CD4-positive, CD25-positive, alpha-beta regulatory T cell (primary cell): Measurements from ENCODE around the gene TTC7B. TPM values are rescaled to one million over a fixed set of nuclear protein-coding genes. Genes with fewer than 3 reads are reported as not detected.

Experiments
- ATAC-seq, 2 donors: fragments of 150-1000 bp; cut with Tn5 transposase; one replicate each; pipeline ENCODE4 v1.10.0; 2021; ENCODE audit warnings: low read depth in 2 of 2, moderate number of reproducible peaks in 2 of 2, moderate library complexity in 1 of 2
- DNase-seq, 3 donors: peaks; one replicate each; pipeline versions ENCODE4 v3.0.0 to v3.0.0-alpha.2; 2012 to 2022; ENCODE audit warnings: mixed read lengths in 1 of 3
- H3K27ac ChIP-seq: one replicate; pipeline ENCODE4 v1.7.0; 2013; ENCODE audit warnings: mild to moderate bottlenecking, low read length; ENCODE audit not compliant: insufficient read depth, poor library complexity, severe bottlenecking
- H3K27me3 ChIP-seq: one replicate; pipeline ENCODE4 v1.7.0; 2013; ENCODE audit warnings: low read length; ENCODE audit not compliant: control insufficient read depth, insufficient read depth
- H3K36me3 ChIP-seq: one replicate; pipeline ENCODE4 v1.7.0; 2013; ENCODE audit warnings: mild to moderate bottlenecking, low read length, moderate library complexity; ENCODE audit not compliant: control insufficient read depth, insufficient read depth
- H3K4me1 ChIP-seq: 2 replicates; pipeline ENCODE4 v1.7.0; 2013; ENCODE audit warnings: mild to moderate bottlenecking, low read length; ENCODE audit not compliant: insufficient read depth, control insufficient read depth, poor library complexity, severe bottlenecking
- H3K4me3 ChIP-seq: one replicate; pipeline ENCODE4 v1.7.0; 2013; ENCODE audit warnings: low read depth, mild to moderate bottlenecking, low read length, moderate library complexity
- H3K9me3 ChIP-seq, 2 experiments: 1 replicate in 1 of 2; 2 replicates in 1 of 2; pipeline ENCODE4 v1.7.0; 2013; ENCODE audit warnings: low read length in 2 of 2, mild to moderate bottlenecking in 1 of 2, moderate library complexity in 1 of 2; ENCODE audit not compliant: control insufficient read depth in 2 of 2
- H3K27ac Mint-ChIP-seq, 3 donors: one replicate each; pipeline ENCODE4 v1.8.0; 2020 to 2022; ENCODE audit warnings: mild to moderate bottlenecking in 3 of 3, mixed read lengths in 3 of 3, moderate library complexity in 2 of 3
- H3K27me3 Mint-ChIP-seq: one replicate; pipeline ENCODE4 v1.8.0; 2022; ENCODE audit warnings: mild to moderate bottlenecking, mixed read lengths
- H3K36me3 Mint-ChIP-seq: one replicate; pipeline ENCODE4 v1.8.0; 2020; ENCODE audit warnings: mixed read lengths
- H3K4me1 Mint-ChIP-seq, 4 donors: one replicate each; pipeline ENCODE4 v1.8.0; 2020 to 2022; ENCODE audit warnings: mixed read lengths in 4 of 4, mild to moderate bottlenecking in 1 of 4
- H3K4me3 Mint-ChIP-seq, 4 donors: one replicate each; pipeline ENCODE4 v1.8.0; 2020 to 2022; ENCODE audit warnings: mild to moderate bottlenecking in 4 of 4, mixed read lengths in 4 of 4, moderate library complexity in 3 of 4
- H3K9me3 Mint-ChIP-seq, 7 donors: one replicate each; pipeline ENCODE4 v1.8.0; 2020 to 2022; ENCODE audit warnings: mixed read lengths in 7 of 7, mild to moderate bottlenecking in 3 of 7, moderate library complexity in 2 of 7
- polyA plus RNA-seq, 4 donors: library from polyadenylated mRNA; unstranded; fragments of 300-500 nt; fragmentation: Illumina TruSeq; gene quantifications; one replicate each; pipeline ENCODE4 v1.2.3, GENCODE V29; 2021
- total RNA-seq: library from RNA; stranded (reverse); gene quantifications from one replicate; pipeline ENCODE4 v1.2.3, GENCODE V29; 2022

The TTC7B gene
- total and polyA plus RNA-seq, 5 donors from 2014 or later: 0.88 to 7.8 (median 1.0) TPM

- no peaks in the 10 kb centered on the region for H3K27me3 Mint-ChIP-seq
- no peak overlapping the region for H3K27ac Mint-ChIP-seq
- no peaks in the 10 kb centered on the region for H3K36me3 Mint-ChIP-seq
- H3K4me1 ChIP-seq: no peaks in the 10 kb centered on the region
- no peaks in the 10 kb centered on the region for H3K9me3 Mint-ChIP-seq
- H3K27me3 ChIP-seq: no peaks in the 10 kb centered on the region
- no peaks in the 10 kb centered on the region for H3K9me3 ChIP-seq
- no peak overlapping the region for H3K4me3 ChIP-seq
- no peak overlapping the region for H3K27ac ChIP-seq
- H3K4me3 Mint-ChIP-seq: no peak overlapping the region
- ATAC-seq: no peak
- H3K36me3 ChIP-seq: no peaks in the 10 kb centered on the region
- H3K4me1 Mint-ChIP-seq: peaks cover 0 to 3% (median 0%) of the 10 kb centered on the region in 4 donors
- no peak for DNase-seq
Observed at GRCh38 chr14:90615517-90616060, 200.6 kb downstream of the TTC7B start.

- H3K9me3 Mint-ChIP-seq: no peaks in the 10 kb centered on the region
- H3K4me1 Mint-ChIP-seq: peaks cover 0 to 3% (median 0%) of the 10 kb centered on the region in 4 donors
- Histone ChIP-seq H3K36me3 (no peaks in the 10 kb centered on the region), H3K27me3 (no peaks in the 10 kb centered on the region), H3K4me1 (no peaks in the 10 kb centered on the region), H3K9me3 (no peaks in the 10 kb centered on the region), H3K4me3 (no peak overlapping the region), H3K27ac (no peak overlapping the region)
- no peaks in the 10 kb centered on the region for H3K27me3 Mint-ChIP-seq
- no peaks in the 10 kb centered on the region for H3K36me3 Mint-ChIP-seq
- ATAC-seq (no peak), DNase-seq (no peak)
- H3K4me3 Mint-ChIP-seq: no peak overlapping the region
- no peak overlapping the region for H3K27ac Mint-ChIP-seq
Observed at GRCh38 chr14:90614696-90615516, 201.3 kb downstream of the TTC7B start.

GRCh38 chr14:90613997-90614396 is 202.2 kb downstream of the TTC7B start:
- DNase-seq: no peak
- H3K4me3 Mint-ChIP-seq: no peak overlapping the region
- H3K27ac Mint-ChIP-seq: no peak overlapping the region
- Histone ChIP-seq H3K27me3 (no peaks in the 10 kb centered on the region), H3K4me3 (no peak overlapping the region), H3K36me3 (no peaks in the 10 kb centered on the region), H3K4me1 (no peaks in the 10 kb centered on the region), H3K9me3 (no peaks in the 10 kb centered on the region), H3K27ac (no peak overlapping the region)
- no peaks in the 10 kb centered on the region for H3K9me3 Mint-ChIP-seq
- H3K36me3 Mint-ChIP-seq: no peaks in the 10 kb centered on the region
- ATAC-seq: no peak
- no peaks in the 10 kb centered on the region for H3K27me3 Mint-ChIP-seq
- peaks cover 0 to 3% (median 0%) of the 10 kb centered on the region in 4 donors for H3K4me1 Mint-ChIP-seq

- peaks cover 0 to 3% (median 0%) of the 10 kb centered on the region in 4 donors for H3K4me1 Mint-ChIP-seq
- no peak for DNase-seq
- ATAC-seq: no peak
- H3K4me3 Mint-ChIP-seq: no peak overlapping the region
- H3K27me3 ChIP-seq: no peaks in the 10 kb centered on the region
- no peaks in the 10 kb centered on the region for H3K36me3 ChIP-seq
- no peaks in the 10 kb centered on the region for H3K27me3 Mint-ChIP-seq
- no peak overlapping the region for H3K27ac ChIP-seq
- H3K27ac Mint-ChIP-seq: no peak overlapping the region
- no peaks in the 10 kb centered on the region for H3K9me3 ChIP-seq
- H3K36me3 Mint-ChIP-seq: no peaks in the 10 kb centered on the region
- no peaks in the 10 kb centered on the region for H3K9me3 Mint-ChIP-seq
- H3K4me1 ChIP-seq: no peaks in the 10 kb centered on the region
- H3K4me3 ChIP-seq: no peak overlapping the region
Observed at GRCh38 chr14:90613453-90613852, 202.8 kb downstream of the TTC7B start.

GRCh38 chr14:90612801-90613200 is 203.4 kb downstream of the TTC7B start:
- Mint-ChIP-seq H3K9me3 (no peaks in the 10 kb centered on the region), H3K27me3 (no peaks in the 10 kb centered on the region), H3K4me1 (peaks cover 0 to 3% (median 0%) of the 10 kb centered on the region in 4 donors), H3K27ac (no peak overlapping the region), H3K36me3 (no peaks in the 10 kb centered on the region), H3K4me3 (no peak overlapping the region)
- Histone ChIP-seq H3K4me3 (no peak overlapping the region), H3K9me3 (no peaks in the 10 kb centered on the region), H3K4me1 (no peaks in the 10 kb centered on the region), H3K27me3 (no peaks in the 10 kb centered on the region), H3K36me3 (no peaks in the 10 kb centered on the region), H3K27ac (no peak overlapping the region)
- ATAC-seq: no peak
- no peak for DNase-seq

GRCh38 chr14:90611936-90612335 is 204.3 kb downstream of the TTC7B start:
- no peak overlapping the region for H3K27ac Mint-ChIP-seq
- H3K9me3 ChIP-seq: no peaks in the 10 kb centered on the region
- ATAC-seq (no peak), DNase-seq (no peak)
- H3K4me1 ChIP-seq: no peaks in the 10 kb centered on the region
- no peaks in the 10 kb centered on the region for H3K36me3 Mint-ChIP-seq
- no peaks in the 10 kb centered on the region for H3K27me3 Mint-ChIP-seq
- H3K4me3 Mint-ChIP-seq: no peak overlapping the region
- no peak overlapping the region for H3K27ac ChIP-seq
- H3K9me3 Mint-ChIP-seq: no peaks in the 10 kb centered on the region
- H3K4me1 Mint-ChIP-seq: peaks cover 0 to 3% (median 0%) of the 10 kb centered on the region in 4 donors
- H3K27me3 ChIP-seq: no peaks in the 10 kb centered on the region
- no peaks in the 10 kb centered on the region for H3K36me3 ChIP-seq
- no peak overlapping the region for H3K4me3 ChIP-seq

- Histone ChIP-seq H3K4me1 (no peaks in the 10 kb centered on the region), H3K9me3 (no peaks in the 10 kb centered on the region), H3K4me3 (no peak overlapping the region), H3K36me3 (no peaks in the 10 kb centered on the region), H3K27ac (no peak overlapping the region), H3K27me3 (no peaks in the 10 kb centered on the region)
- Mint-ChIP-seq H3K36me3 (no peaks in the 10 kb centered on the region), H3K27me3 (no peaks in the 10 kb centered on the region), H3K4me3 (no peak overlapping the region), H3K9me3 (no peaks in the 10 kb centered on the region), H3K4me1 (peaks cover 0 to 3% (median 0%) of the 10 kb centered on the region in 4 donors), H3K27ac (no peak overlapping the region)
- DNase-seq (no peak), ATAC-seq (no peak)
Observed at GRCh38 chr14:90611501-90611900, 204.7 kb downstream of the TTC7B start.
